ENCODE data around the gene TIMM17B. TPM values are rescaled to one million over a fixed set of nuclear protein-coding genes. Genes with fewer than 3 reads are reported as not detected.
"Not testable (repeated sequence)": the region's sequence is repeated elsewhere in the genome, so short reads cannot be mapped to it uniquely, and the experiment has no call there.

TIMM17B gene
- total RNA-seq, 1 donor from 2014 or later = 23.7 TPM

DNA sequence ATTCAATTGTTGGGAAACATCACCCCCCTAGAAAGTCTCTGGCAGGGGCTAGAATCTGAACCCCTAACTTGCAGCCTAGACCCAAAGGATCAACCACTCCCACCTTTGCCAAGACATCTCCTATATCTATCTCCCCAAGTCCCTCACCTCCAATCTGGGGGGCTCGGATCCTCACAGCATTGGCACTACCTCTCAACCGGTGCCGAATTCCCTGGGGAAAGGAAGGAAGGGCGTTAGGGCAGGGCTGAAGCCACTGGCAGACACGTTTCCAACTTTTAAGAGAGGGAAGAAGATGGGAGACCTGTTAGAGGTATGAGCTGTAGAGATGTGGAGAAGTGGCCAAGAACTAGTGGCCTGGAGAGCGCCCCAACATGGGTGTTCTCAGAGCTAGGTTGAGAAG lies 2.7 kb downstream of the TIMM17B start:
- no peak for DNase-seq (ENCODE audit: low read depth)

DNA sequence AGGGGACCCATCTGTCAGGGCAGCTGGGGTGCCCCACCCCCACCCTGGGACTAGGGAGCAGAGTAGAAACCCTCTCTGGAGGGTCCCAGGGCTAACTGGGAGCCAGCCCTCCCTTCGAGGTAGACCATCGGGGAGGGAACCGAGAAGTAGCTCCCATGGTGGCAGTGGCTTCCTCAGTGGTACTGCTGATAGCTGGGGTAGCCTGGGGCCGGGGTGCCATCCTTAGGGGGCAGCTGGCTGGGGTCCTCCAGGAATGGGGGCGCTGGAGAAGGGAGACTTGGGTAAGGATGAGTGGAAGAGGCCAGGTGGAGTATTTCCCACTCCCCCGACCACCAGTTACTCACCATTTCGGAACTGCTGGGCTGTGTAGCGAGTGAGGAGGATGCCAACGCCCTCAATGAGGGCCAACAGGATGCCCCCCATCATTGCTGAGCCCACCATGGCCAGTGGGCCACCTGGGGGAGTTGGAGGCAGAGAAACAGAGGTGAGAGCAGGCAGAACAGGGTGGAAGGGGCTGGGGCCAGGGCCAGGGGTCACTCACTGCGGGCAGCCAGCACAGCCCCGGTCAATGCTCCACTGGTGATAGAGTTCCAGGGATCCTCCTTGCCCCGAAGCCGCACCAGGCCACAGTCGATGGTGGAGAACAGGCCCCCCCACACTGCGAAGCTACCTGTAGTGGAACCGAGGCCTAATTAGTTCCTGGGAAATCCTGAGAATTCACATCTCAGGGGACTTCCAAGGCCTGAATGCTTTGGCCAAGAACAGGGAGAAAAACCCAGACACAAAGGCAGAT lies 3.8 kb downstream of the TIMM17B start:
- DNase-seq (ENCODE audit: low read depth) = no peak

DNA sequence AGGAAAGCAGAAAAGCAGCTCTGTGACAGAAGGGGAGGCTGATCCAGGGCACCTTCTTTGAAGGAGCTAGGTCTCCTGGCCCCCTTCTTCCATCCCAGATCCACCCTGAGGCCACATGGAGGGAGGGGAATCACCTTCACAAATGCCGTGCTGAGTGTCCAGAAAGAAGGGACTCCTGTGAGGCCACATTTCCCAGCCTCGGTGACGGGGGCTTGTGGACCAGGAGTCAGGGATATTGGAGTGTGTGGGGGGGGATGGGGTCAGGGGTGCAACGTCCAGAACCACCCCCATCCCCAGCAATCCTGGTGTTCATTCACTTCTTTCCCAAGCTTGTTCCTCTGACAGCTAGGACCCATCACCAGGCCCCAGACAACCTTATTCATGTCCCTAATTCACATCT lies 4.7 kb downstream of the TIMM17B start:
- no peak for DNase-seq (ENCODE audit: low read depth)

DNA sequence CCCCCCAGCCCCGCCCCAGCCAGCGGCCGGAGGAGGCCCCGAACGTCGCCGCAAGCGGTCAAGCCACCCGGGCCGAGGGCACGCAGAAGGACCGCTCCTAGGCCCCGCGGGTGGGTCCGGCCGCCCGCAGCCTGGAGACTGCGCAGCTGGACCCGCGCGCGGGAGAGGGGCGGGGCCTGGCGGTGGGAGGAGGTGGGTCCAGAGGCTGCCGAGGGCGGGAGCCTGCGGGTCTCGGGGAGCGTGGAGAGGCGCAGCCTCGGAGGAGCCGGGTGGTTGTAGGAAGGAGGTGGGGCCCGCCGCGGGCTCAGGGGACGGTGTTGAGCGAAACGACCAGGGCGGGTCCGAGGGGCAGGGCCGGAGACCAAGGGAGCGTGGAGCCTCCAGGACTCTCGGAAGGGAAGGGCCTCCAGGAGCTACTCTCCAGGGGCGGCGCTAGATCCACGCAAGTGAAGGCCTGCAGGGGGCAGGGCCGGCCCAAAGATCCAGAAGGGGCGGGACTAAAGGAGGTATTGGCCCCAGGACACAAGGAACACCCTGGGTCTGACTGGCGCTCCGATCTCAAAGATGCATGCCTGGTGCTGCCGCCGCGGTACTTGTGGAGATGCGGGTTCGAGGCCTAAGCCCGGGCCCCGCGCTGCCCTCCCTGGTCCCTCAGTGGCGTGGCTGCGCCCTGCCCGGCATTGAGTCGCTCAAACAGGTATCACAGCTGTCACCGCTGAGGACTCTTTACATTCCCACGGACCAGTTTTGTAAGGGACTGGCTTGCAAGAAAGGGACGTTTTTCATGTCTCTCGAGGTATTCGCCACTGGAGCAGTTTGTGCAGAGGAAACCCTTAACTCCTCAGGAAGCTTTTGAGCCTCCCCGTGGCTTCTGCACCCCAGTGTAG lies 5.9 kb downstream of the TIMM17B start:
- DNase-seq (ENCODE audit: low read depth) = peak; percentile 76

DNA sequence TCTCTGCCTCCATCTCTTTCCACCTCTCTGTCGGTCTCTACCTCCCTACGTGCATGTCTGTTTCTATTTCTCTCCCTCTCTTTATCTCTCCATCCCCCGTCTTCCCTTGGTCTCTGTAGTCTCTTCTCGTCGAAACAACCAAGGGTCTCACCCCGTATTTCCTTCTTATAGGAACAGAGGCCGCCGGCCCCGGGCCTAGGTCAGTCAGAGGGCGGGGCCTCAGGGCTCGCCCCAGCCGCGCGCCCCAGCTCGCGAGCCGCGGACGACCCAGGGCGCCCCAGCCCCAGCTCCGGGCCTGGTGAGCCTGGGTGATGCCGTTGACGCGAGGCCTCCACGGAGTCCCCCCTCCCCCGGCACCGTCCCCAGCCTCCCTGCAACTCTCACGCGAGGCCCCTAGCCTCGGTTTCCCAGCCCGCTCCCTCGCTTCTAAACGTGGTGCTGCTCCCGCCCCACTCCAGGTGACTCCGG lies 6.6 kb downstream of the TIMM17B start:
- no peak for DNase-seq (ENCODE audit: low read depth)

DNA sequence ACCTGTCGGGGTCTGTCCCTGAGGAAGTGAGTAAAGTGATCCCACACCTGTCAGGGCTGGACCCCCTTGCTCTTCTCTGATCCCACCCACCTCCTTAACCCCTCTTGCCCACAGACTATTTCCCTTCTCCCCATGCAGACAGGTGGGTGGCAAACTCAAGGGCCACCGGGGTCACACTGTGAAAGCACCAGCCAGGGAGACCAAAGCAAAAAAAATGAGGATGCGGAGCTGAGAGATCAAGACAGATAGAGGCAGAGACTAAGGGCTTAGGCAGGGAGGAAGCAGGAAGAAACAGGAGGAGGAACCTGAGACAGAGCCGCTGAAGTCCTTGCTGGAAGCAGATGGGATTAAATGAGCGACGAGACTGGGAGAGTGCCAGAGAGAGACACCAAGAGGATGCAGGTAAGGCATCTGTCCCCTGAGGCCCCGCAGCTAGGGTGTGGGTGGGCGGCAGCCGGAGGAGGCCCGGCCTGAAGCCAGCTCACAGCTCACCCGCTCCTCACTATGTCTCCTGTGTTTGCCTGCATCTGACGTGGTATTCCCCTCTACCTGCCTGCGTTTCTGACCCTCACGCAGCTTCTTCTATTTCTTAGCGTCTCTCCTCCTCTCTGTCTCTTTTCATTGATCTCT lies 7.2 kb downstream of the TIMM17B start:
- DNase-seq (ENCODE audit: low read depth) = no peak

DNA sequence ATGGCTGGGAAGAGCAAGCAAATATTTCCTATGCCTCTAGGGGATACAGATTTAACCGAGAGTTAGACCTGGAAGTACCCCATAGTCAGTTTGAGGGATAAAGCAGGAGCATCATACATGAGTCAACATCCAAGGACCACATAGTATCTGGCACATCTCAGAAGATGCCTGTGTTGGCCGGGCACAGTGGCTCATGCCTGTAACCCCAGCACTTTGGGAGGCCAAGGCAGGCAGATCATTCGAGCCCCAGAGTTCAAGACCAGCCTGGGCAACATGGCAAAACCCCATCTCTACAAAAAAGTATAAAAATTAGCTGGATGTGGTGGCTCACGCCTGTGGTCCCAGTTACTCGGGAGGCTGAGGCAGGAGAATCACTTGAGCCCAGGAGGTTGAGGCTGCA lies 11.0 kb downstream of the TIMM17B start:
- not testable (repeated sequence) for DNase-seq (ENCODE audit: low read depth)

DNA sequence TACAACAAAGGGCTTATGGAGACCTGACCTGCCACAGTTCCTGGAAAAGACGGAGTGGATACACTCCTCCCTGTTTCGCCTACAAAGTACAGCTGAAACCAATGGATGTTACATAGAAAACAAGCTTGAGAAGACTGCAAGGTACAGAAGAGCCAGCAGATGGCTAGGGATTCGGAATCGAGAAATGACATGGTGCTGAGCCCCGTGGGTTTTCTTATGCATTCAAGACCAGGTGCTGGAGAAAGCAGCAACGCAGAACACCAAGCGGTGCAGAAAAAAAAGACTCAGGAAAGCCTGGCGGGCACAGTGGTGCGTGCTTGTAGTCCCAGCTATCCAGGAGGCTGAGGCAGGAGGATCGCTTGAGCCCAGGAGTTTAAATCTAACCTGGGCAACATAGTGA lies 13.8 kb downstream of the TIMM17B start:
- DNase-seq (ENCODE audit: low read depth) = no peak

DNA sequence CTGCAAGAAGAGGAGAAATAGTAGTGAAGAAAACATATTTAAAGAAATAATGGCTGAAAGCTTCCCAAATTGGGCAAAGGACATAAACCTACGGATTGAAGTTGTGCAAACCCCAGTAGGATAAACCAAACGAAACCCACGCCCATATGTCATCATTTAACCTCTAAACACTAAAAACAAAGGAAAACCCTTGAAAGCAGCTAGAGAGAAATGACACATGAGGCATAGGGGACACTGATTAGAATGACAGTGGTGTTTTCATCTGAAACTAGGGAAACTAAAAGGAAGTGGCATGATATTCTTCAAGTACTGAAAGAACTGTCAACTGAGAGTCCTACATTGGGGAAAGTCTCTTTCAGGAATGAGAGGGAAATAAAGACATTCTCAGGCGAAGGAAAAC lies 20.6 kb downstream of the TIMM17B start:
- DNase-seq (ENCODE audit: low read depth) = not testable (repeated sequence)

DNA sequence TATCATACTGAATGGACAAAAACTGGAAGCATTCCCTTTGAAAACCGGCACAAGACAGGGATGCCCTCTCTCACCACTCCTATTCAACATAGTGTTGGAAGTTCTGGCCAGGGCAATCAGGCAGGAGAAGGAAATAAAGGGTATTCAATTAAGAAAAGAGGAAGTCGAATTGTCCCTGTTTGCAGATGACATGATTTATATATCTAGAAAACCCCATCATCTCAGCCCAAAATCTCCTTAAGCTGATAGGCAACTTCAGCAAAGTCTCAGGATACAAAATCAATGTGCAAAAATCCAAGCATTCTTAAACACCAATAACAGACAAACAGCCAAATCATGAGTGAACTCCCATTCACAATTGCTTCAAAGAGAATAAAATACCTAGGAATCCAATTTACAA lies 25.6 kb downstream of the TIMM17B start:
- not testable (repeated sequence) for DNase-seq (ENCODE audit: low read depth)

DNA sequence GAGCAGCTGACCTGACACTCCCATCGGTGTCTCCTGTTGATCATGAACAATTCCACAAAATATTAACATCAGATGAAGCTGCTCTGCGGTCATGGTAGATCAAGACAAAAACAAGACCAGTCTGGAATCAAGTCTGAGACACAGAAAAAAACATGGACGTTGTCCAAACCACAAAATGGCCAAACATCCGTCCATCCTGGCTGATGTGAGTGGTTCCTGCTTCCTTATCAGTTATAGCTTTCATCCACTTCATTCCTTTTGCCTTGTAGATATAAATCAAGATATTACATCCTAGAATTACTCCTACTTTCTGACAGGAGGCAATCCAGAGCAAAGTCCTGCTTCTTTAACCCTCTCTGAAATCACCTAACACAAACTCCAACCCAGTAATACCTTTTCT lies 33.4 kb downstream of the TIMM17B start:
- peak; percentile 58 for DNase-seq (ENCODE audit: low read depth)

DNA sequence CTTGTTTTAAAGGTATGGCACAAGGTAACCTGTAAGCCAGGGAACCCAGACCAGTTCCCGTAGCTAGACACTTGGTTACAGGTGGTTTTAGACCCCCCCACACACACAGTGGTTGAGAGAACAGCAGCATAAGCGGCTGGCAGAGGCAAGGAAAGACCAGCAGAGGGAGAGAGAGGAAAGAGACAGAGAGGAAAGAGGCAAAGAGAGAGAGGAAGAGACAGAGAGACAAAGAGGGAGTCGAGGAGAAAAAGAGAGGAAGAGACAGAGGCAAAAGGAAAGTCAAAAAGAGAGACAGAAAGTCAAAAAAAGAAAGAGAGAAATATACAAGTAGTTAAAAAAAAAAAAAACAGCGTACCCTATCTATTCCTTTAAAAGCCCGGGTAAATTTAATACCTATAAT lies 42.7 kb downstream of the TIMM17B start:
- peak; percentile 16 for DNase-seq (ENCODE audit: low read depth)

DNA sequence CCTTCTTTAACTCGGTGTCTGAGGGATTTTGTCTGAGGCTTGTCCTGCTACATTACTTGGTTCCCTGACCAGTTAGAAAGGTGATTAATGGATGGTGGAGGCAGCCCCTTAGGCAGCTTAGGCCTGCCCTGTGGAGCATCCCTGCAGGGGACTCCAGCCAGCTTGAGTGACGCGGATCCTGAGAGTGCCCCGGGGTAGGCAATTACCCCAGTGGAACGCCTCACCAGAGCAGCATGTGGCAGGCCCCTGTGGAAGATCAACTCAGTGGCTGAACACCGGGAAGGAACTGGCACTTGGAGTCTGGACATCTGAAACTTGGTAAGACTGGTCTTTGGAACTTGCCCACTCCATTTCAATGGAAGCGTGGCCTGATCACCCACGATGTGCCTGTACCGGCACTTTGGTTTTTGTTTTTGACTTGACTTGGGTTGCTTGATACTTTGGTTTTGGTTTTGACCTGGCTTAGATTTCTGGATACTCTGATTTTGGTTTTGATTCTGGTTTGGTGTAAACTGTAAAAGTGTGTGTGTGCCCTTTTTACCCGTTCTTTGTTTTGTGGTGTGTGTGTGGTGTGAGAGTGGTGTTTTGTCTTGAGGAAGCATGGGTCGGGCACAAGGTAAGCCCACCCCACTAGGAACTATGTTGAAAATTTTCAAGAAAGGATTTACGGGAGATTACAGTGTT lies 43.3 kb downstream of the TIMM17B start:
- DNase-seq (ENCODE audit: low read depth) = not testable (repeated sequence)

DNA sequence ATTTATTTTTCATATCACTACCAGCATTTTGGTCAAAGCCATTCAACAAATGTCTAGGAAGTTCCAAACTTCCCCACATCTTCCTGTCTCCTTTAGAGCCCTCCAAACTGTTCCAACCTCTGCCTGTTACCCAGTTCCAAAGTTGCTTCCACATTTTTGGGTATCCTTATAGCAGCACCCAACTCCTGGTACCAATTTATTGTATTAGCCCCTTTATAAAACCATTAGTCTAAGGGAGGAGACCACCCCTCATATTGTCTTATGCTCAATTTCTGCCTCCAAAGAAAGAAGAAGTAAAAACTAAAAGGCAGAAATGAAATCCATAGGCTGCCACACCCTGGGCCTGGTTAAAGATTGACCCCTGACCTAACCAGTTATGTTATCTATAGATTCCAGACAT lies 44.1 kb downstream of the TIMM17B start:
- not testable (repeated sequence) for DNase-seq (ENCODE audit: low read depth)

DNA sequence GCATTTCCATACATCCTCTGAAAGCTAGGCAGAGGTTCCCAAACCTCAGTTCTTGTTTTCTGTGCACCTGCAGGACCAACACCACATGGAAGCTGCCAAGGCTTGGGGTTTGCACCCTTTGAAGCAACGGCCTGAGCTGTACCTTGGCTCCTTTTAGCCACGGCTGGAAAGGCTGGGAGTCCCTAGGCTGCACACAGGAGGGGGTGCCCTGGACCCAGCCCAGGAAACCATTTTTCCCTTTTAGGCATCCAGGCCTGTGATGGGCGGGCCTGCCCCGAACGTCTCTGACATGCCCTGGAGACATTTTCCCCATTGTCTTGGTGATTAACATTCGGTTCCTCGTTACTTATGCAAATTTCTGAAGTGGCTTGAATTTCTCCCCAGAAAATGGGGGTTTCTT lies 44.7 kb downstream of the TIMM17B start:
- DNase-seq (ENCODE audit: low read depth) = no peak

DNA sequence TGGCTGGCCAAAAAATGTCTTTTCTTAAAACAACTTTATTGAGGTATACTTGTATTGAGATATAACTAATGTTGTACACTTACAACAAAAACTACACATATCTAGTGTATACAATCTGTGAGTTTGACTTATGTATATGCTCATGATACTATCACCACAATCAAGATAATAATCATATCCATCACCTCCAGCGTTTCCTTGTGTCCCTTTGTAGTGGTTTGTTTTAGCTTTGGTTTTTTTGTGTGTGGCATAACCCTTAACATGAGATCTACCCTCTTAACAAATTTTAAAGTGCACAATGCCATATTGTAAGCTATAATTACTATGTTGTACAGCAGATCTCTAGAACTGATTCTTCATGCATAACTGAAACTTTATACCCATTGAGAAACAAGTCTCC lies 48.7 kb downstream of the TIMM17B start:
- DNase-seq (ENCODE audit: low read depth) = no peak

Other genes starting within 250 kb of the TIMM17B start
- gene WAS, start 214.0 kb downstream of the TIMM17B start, total RNA-seq = 0.30 TPM in 1 of 2 replicates, not detected in the other
- gene SUV39H1, start 201.0 kb downstream of the TIMM17B start, total RNA-seq = 1.9 and 4.3 TPM in 2 replicates
- not detected in 2 replicates for gene GLOD5, start 136.0 kb downstream of the TIMM17B start, total RNA-seq
- gene GATA1, start 111.2 kb downstream of the TIMM17B start, total RNA-seq = not detected in 2 replicates
- gene HDAC6, start 95.7 kb downstream of the TIMM17B start, total RNA-seq = 36.3 and 54.4 TPM in 2 replicates
- 0.20 TPM in 1 of 2 replicates, not detected in the other for gene ERAS, start 71.3 kb downstream of the TIMM17B start, total RNA-seq
- 2.6 and 3.6 TPM in 2 replicates for gene PCSK1N, start 62.2 kb downstream of the TIMM17B start, total RNA-seq
- gene PQBP1, start 162 bp upstream of the TIMM17B start, total RNA-seq = 46.8 and 60.3 TPM in 2 replicates
- 24.8 and 34.1 TPM in 2 replicates for gene SLC35A2, start 13.9 kb upstream of the TIMM17B start, total RNA-seq
- gene PIM2, start 21.3 kb upstream of the TIMM17B start, total RNA-seq = 14.1 and 17.2 TPM in 2 replicates
- 37.2 and 61.6 TPM in 2 replicates for gene OTUD5, start 59.8 kb upstream of the TIMM17B start, total RNA-seq
- 7.1 and 14.0 TPM in 2 replicates for gene KCND1, start 74.1 kb upstream of the TIMM17B start, total RNA-seq
- 29.0 and 40.7 TPM in 2 replicates for gene GRIPAP1, start 104.5 kb upstream of the TIMM17B start, total RNA-seq
- 30.6 and 72.0 TPM in 2 replicates for gene TFE3, start 145.6 kb upstream of the TIMM17B start, total RNA-seq
- 1.9 and 5.5 TPM in 2 replicates for gene CCDC120, start 161.2 kb upstream of the TIMM17B start, total RNA-seq
- gene PRAF2, start 176.2 kb upstream of the TIMM17B start, total RNA-seq = 4.3 and 9.4 TPM in 2 replicates
- gene WDR45, start 182.1 kb upstream of the TIMM17B start, total RNA-seq = 39.8 and 62.7 TPM in 2 replicates
- gene GPKOW, start 226.0 kb upstream of the TIMM17B start, total RNA-seq = 21.5 and 26.2 TPM in 2 replicates

All from renal cortical epithelial cell (primary cell).